ENCODE data around the gene RBM28. TPM values are rescaled to one million over a fixed set of nuclear protein-coding genes. Genes with fewer than 3 reads are reported as not detected.
A peak's percentile ranks its signal among the peaks of the same experiment; 100 is the strongest.

RBM28 gene
- polyA plus RNA-seq, 2 of the 4 experiments (the other 2 are of a cell fraction), result 77.3 to 79.5 TPM

- WGBS (ENCODE audit: missing lambda C conversion rate), result 83% methylated on average over 5 of the region's 5 CpGs
- POLR2A ChIA-PET, result no interaction called here
- ATAC-seq (peak; percentile 47 to 49; a peak in 4 of 6 replicates), FAIRE-seq (no peak), DNase-seq (ENCODE audit: low read depth in 1 of 2, low spot score in 1 of 2) (no peak)
- Histone ChIP-seq H3K4me2 (no peak overlapping the region), H3K9me3 (no peaks in the 10 kb centered on the region), H3K4me1 (no peaks in the 10 kb centered on the region), H3K4me3 (no peak overlapping the region), H3K27ac (no peak overlapping the region)
- no peak for TF ChIP-seq ELK1 (IDR thresholded peaks at IDR 0.05; ENCODE audit: low read depth, low read length)
- TF ChIP-seq RCOR1 (IDR thresholded peaks at IDR 0.05; ENCODE audit: low read depth, low read length), result no peak
- no peak for TF ChIP-seq CTCF (IDR thresholded peaks at IDR 0.05)
- TF ChIP-seq ZSCAN20 (CRISPR knock-in tag; IDR thresholded peaks at IDR 0.05), result no peak
- no peak for TF ChIP-seq MAFK (IDR thresholded peaks at IDR 0.05; ENCODE audit: partially characterized antibody)
- TF ChIP-seq REST (IDR thresholded peaks at IDR 0.05), result no peak
- TF ChIP-seq CBX2 (IDR thresholded peaks at IDR 0.05; ENCODE audit: borderline replicate concordance, low read depth), result no peak
- TF ChIP-seq JUNB (IDR thresholded peaks at IDR 0.05), result no peak
- TF ChIP-seq MYC (IDR thresholded peaks at IDR 0.05; ENCODE audit: borderline replicate concordance, low read length), result no peak
- no peak for TF ChIP-seq MAX (IDR thresholded peaks at IDR 0.05)
- no peak for TF ChIP-seq USF2 (IDR thresholded peaks at IDR 0.05)
- no peak for TF ChIP-seq CEBPB (IDR thresholded peaks at IDR 0.05)
- no peak for TF ChIP-seq KDM5A (IDR thresholded peaks at IDR 0.05)
- TF ChIP-seq FOXS1 (CRISPR knock-in tag; IDR thresholded peaks at IDR 0.05), result no peak
- no peak for TF ChIP-seq TFCP2L1 (CRISPR knock-in tag; IDR thresholded peaks at IDR 0.05)
- TF ChIP-seq KDM1A (IDR thresholded peaks at IDR 0.05; ENCODE audit: low read depth), result no peak
- CTCF ChIA-PET, result interaction anchor here (2.3 kb wide), 1 partner anchor 9 kb away, joined by 9 read pairs; no protein-coding TSS in a partner anchor
These were observed 22.7 kb downstream of the RBM28 start for GRCh38 chr7:128321044-128321422.

GRCh38 chr7:128318691-128319090 is 25.0 kb downstream of the RBM28 start:
- FAIRE-seq (no peak), DNase-seq (ENCODE audit: low read depth in 1 of 2, low spot score in 1 of 2) (no peak), ATAC-seq (no peak)
- CTCF ChIA-PET, result no interaction called here
- no peak for TF ChIP-seq RFX5 (IDR thresholded peaks at IDR 0.05)
- TF ChIP-seq ESRRA (IDR thresholded peaks at IDR 0.05; ENCODE audit: borderline replicate concordance, low read length), result no peak
- TF ChIP-seq NPAS2 (CRISPR knock-in tag; IDR thresholded peaks at IDR 0.05; ENCODE audit: borderline replicate concordance), result no peak
- no peak for TF ChIP-seq RAD21 (conservative IDR thresholded peaks at IDR 0.05 in 1 of 2, IDR thresholded peaks at IDR 0.05 in 1 of 2)
- TF ChIP-seq TFCP2L1 (CRISPR knock-in tag; IDR thresholded peaks at IDR 0.05), result no peak
- no peak for TF ChIP-seq MYC (IDR thresholded peaks at IDR 0.05; ENCODE audit: borderline replicate concordance, low read length)
- TF ChIP-seq SMC3 (IDR thresholded peaks at IDR 0.05), result no peak
- no peak for TF ChIP-seq ELK1 (IDR thresholded peaks at IDR 0.05; ENCODE audit: low read depth, low read length)
- no peak for TF ChIP-seq POLR2AphosphoS2 (conservative IDR thresholded peaks at IDR 0.05; ENCODE audit: low read length)
- no peak for TF ChIP-seq ZC3H11A (IDR thresholded peaks at IDR 0.05)
- TF ChIP-seq MAFK (IDR thresholded peaks at IDR 0.05; ENCODE audit: partially characterized antibody), result no peak
- TF ChIP-seq KDM5A (IDR thresholded peaks at IDR 0.05), result no peak
- no peak for TF ChIP-seq CBX2 (IDR thresholded peaks at IDR 0.05; ENCODE audit: borderline replicate concordance, low read depth)
- POLR2A ChIA-PET, result no interaction called here
- no peak overlapping the region for H3K4me2 ChIP-seq
- H3K27ac ChIP-seq, result no peak overlapping the region
- H3K4me1 ChIP-seq, result no peaks in the 10 kb centered on the region
- no peaks in the 10 kb centered on the region for H3K9me3 ChIP-seq
- 95% methylated on average over 5 of the region's 5 CpGs for WGBS (ENCODE audit: missing lambda C conversion rate)
- no peak overlapping the region for H3K4me3 ChIP-seq

Measured in A549 (cell line).